ENCODE measurements around the gene CHAD. TPM values are rescaled to one million over a fixed set of nuclear protein-coding genes. Genes with fewer than 3 reads are reported as not detected.

Gene CHAD
- total and polyA plus RNA-seq, 2 of the 4 experiments (the other 2 are of a cell fraction): 0.03 TPM; not detected in 1

DNA sequence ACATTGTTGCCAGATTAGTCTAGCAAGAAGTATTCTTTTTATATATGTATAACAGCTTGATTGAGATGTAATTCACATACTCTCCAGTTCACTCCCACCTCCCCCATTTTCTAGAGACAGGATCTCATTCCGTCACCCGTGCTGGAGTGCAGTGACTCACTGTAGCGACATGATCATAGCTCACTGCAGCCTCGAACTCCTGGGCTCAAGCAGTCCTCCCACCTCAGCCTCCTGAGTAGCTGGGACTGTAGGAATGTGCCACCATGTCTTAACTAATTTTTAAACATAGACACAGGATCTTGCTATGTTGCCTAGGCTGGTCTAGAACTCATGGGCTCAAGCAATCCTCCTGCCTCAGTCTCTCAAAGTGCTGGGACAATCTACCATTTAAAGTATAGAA is 6.7 kb upstream of the CHAD start:
- H3K4me2 ChIP-seq (ENCODE audit: low read depth, low read length): no peak overlapping the region
- H3K9me3 ChIP-seq (ENCODE audit: control insufficient read depth, insufficient read depth, low read length): no peaks in the 10 kb centered on the region
- H3K18ac ChIP-seq (ENCODE audit: low read depth, low read length): no peak overlapping the region
- BruUV-seq (replicated peaks): no TSS peak
- peaks cover 14% of the 10 kb centered on the region for H3K36me3 ChIP-seq (ENCODE audit: control insufficient read depth, insufficient read depth, low read length)
- H3K27me3 ChIP-seq (ENCODE audit: control insufficient read depth, insufficient read depth, low read length): peaks cover 2% of the 10 kb centered on the region; the same call in 1 of the 2 replicates
- TF ChIP-seq NFE2L2 (IDR thresholded peaks at IDR 0.05; ENCODE audit: low read depth, low read length) (no peak), RCOR1 (IDR thresholded peaks at IDR 0.05; ENCODE audit: insufficient replicate concordance, low read length) (no peak), FOS (IDR thresholded peaks at IDR 0.05; ENCODE audit: low read depth, low read length) (no peak), BHLHE40 (IDR thresholded peaks at IDR 0.05; ENCODE audit: low read depth, low read length) (no peak), MAFK (IDR thresholded peaks at IDR 0.05; ENCODE audit: low read depth, low read length) (no peak)
- TF ChIP-seq, protein P1, sequence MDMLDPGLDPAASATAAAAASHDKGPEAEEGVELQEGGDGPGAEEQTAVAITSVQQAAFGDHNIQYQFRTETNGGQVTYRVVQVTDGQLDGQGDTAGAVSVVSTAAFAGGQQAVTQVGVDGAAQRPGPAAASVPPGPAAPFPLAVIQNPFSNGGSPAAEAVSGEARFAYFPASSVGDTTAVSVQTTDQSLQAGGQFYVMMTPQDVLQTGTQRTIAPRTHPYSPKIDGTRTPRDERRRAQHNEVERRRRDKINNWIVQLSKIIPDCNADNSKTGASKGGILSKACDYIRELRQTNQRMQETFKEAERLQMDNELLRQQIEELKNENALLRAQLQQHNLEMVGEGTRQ (IDR thresholded peaks at IDR 0.05; ENCODE audit: low read depth, low read length): no peak
- TF ChIP-seq, protein P2, sequence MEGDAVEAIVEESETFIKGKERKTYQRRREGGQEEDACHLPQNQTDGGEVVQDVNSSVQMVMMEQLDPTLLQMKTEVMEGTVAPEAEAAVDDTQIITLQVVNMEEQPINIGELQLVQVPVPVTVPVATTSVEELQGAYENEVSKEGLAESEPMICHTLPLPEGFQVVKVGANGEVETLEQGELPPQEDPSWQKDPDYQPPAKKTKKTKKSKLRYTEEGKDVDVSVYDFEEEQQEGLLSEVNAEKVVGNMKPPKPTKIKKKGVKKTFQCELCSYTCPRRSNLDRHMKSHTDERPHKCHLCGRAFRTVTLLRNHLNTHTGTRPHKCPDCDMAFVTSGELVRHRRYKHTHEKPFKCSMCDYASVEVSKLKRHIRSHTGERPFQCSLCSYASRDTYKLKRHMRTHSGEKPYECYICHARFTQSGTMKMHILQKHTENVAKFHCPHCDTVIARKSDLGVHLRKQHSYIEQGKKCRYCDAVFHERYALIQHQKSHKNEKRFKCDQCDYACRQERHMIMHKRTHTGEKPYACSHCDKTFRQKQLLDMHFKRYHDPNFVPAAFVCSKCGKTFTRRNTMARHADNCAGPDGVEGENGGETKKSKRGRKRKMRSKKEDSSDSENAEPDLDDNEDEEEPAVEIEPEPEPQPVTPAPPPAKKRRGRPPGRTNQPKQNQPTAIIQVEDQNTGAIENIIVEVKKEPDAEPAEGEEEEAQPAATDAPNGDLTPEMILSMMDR (conservative IDR thresholded peaks at IDR 0.05; ENCODE audit: low read depth, low read length): no peak
- TF ChIP-seq, protein P3, sequence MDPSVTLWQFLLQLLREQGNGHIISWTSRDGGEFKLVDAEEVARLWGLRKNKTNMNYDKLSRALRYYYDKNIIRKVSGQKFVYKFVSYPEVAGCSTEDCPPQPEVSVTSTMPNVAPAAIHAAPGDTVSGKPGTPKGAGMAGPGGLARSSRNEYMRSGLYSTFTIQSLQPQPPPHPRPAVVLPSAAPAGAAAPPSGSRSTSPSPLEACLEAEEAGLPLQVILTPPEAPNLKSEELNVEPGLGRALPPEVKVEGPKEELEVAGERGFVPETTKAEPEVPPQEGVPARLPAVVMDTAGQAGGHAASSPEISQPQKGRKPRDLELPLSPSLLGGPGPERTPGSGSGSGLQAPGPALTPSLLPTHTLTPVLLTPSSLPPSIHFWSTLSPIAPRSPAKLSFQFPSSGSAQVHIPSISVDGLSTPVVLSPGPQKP (IDR thresholded peaks at IDR 0.05; ENCODE audit: borderline replicate concordance, low read depth, low read length): no peak
- H2BK5ac ChIP-seq (ENCODE audit: low read depth, low read length, poor library complexity, severe bottlenecking): no peak overlapping the region
- no peaks in the 10 kb centered on the region; the same call in 1 of the 2 replicates for H3K4me1 ChIP-seq (ENCODE audit: control insufficient read depth, insufficient read depth, low read length)
- peaks cover 7% of the 10 kb centered on the region; the same call in 1 of the 2 replicates for H3K9me1 ChIP-seq (ENCODE audit: insufficient read depth, low read length)
- no peak overlapping the region for H3K4ac ChIP-seq (ENCODE audit: low read depth, low read length)
- H3K56ac ChIP-seq (ENCODE audit: extremely low read depth, insufficient read depth, low read length): no peak overlapping the region
- H2BK120ac ChIP-seq (ENCODE audit: low read depth, low read length): no peak overlapping the region
- peaks cover 8% of the 10 kb centered on the region; the same call in 1 of the 2 replicates for H4K20me1 ChIP-seq (ENCODE audit: insufficient read depth, low read length)
- peaks cover 7 to 15% of the 10 kb centered on the region in 2 experiments; a peak in 3 of 4 replicates for H3K79me1 ChIP-seq (ENCODE audit: low read depth in 1 of 2, low read length in 2 of 2)
- no peak overlapping the region for H4K5ac ChIP-seq (ENCODE audit: low read depth, low read length)
- no peak overlapping the region for H3K4me3 ChIP-seq (ENCODE audit: insufficient read depth, low read depth, low read length)
- H2AK5ac ChIP-seq (ENCODE audit: low read depth, low read length): no peak overlapping the region
- no peak overlapping the region for H4K91ac ChIP-seq (ENCODE audit: insufficient read depth, low read depth, low read length)
- no peak overlapping the region for H2AK9ac ChIP-seq (replicated peaks; ENCODE audit: low read depth, low read length, poor library complexity)
- CTCF ChIA-PET: no interaction called here
- no peak overlapping the region for H4K8ac ChIP-seq (ENCODE audit: low read depth in 2 of 2, low read length in 2 of 2)
- H2AFZ ChIP-seq (replicated peaks; ENCODE audit: low read length, poor library complexity): no peak overlapping the region
- ATAC-seq (ENCODE audit: low read depth): no peak
- 85% methylated on average over 4 of the region's 4 CpGs; no CpG with 5 or more reads in 1 of the 2 experiments for WGBS, 2 experiments (ENCODE audit: extremely low coverage in 2 of 2, insufficient read length in 1 of 2)
- POLR2A ChIA-PET (ENCODE audit: unreplicated experiment): no interaction called here
- no peak overlapping the region for H3K27ac ChIP-seq (ENCODE audit: insufficient read depth, low read length)
- H3K9ac ChIP-seq (ENCODE audit: low read depth, low read length): no peak overlapping the region
- no peak overlapping the region for H3K14ac ChIP-seq (replicated peaks; ENCODE audit: low read depth, low read length)
- in situ Hi-C loops (cut with MboI; ENCODE audit: low sequenced_read_pairs): no loop called here
- intact Hi-C loops (cut with micrococcal nuclease): no loop called here
- no peak overlapping the region for H2BK20ac ChIP-seq (ENCODE audit: low read depth, low read length)
- no peak overlapping the region for H2BK15ac ChIP-seq (ENCODE audit: low read depth, low read length)
- no peak for DNase-seq
- dilution Hi-C loops (cut with HindIII; ENCODE audit: low sequenced_read_pairs, unreplicated experiment): no loop called here
- no peak overlapping the region for H3K23ac ChIP-seq (ENCODE audit: low read depth, low read length)
